Measurements from ENCODE around the gene HYAL2.
"Not testable (repeated sequence)": the region's sequence is repeated elsewhere in the genome, so short reads cannot be mapped to it uniquely, and the experiment has no call there.

HYAL2 gene

DNA sequence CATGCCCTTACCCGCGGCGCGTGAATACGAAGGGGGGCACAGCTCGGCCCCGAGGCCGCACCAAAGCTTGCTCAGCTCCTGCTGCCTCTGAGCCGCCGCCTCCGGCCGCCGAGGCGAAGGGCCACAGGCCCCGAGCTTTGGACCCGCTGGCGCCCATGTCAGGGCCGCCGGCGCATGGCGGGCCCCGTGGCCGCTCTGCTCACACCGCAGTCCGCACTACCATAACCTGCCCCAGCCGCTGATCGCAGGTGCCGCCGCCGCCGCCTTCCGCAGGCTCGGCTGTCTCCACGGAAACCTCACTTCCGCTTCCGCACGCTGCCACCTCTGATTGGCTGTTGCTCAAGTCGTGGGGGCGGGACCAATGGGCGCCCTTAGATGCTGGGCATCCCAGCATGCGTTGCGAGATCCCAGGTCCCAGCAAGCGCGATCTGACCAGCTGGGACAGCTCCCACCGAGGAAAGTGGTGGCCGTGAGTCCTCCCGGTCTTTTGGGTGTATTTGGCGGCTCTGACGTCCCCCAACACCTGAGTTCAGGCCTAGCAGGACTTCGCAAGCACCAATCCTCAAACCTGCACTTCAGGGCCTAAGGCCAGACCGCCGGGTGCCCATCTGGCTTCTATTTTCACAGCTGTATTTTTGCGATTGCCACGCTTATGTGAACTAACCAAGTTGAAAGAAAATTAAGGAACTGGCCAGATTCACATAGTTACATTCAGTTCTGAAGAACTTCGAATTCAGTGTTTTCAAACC lies 5.6 kb upstream of the HYAL2 start, which contains the start of gene TUSC2:
TSS of gene TUSC2 (minus strand) at position 281 of the 749 bp plus-strand sequence. CDS start at position 157, 124 bp downstream.
- DNase-seq: no peak

DNA sequence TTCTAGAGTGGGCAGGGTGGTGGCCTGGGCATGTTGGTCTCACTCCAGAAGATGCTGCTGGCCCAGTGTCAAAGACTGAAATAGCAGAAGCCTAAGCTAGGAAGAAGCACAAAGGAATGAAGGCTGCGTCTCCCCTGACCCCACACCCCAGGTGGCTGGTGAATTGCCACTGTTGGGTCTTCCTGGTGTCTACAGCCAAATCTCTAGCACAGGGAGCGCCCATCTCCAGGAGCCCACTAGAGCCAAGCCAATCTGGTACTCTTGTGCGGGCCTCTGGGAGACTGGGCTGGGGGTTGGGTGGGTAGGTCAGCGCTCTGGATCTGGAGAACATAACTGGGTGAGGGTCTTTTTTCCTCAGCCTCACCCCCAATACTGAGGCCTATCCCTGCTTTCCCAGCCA lies 4.6 kb upstream of the HYAL2 start:
- DNase-seq: no peak

DNA sequence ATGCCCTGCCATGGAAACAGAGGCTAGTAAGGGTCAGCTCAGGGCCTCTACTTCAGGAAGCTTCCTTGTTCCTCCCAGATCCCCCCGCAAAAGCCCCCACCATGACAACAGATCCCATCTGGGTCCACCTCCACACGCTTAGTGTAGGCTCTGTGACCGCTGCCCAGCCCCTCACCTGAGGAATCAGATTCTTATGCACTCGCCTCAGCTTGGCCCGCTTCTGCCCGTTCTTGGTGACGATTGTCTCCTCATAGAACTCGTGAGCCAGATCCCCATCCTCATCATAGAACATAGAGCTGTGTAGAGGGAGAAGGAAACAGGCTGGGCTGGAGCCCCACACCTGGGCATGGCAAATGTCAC lies 3.6 kb upstream of the HYAL2 start:
- DNase-seq: no peak

DNA sequence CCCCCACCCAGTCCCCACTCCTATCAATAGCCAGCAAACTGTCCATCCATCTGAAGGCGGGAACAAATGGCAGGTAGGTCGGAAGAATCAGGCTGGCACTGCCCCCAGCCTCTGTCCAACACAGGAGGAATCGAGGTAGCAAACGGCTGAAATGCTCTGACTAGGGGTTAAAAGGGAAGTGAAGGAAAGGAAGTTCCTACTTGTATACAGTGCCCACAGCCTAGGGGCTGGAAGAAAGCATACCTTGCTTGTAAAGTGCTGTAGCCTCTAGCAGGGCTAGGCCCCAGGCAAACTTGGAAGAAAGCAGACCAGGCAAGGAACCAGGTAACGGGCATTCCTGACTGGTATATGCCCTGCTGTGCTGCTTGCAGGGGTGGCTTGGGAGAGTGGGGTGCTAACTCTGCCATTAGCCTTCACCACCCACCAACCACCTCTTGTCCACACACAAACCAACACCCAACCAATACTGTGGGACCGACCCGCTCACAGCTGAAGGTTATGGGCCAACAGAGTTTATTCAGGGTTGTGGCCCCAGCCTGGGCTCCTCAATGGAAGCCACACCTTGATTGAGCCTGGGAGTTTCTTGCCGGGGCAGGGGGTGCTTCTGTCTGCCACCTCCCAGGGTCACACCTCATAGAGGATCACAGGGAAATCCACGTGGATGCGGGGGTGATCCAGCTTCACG lies 3.1 kb upstream of the HYAL2 start:
- no peak for DNase-seq

DNA sequence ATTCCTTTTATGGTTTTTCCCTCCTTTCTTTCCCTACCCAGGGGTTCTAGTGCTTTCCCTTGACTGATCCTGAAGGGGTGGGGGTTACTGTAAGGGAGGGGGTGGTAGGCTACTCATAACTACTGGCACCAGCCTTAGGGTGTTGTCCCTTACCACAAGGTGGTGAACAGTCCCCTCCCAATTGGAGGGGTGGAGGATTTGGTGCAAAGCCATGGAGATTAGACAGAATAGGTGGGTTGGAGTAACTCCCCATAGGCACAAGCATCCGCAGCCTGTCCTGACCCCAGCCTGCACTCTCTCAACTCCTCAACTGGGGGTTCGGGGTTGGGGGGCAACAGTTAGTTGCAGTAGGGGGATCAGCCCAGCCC lies 2.6 kb upstream of the HYAL2 start:
- DNase-seq: no peak

DNA sequence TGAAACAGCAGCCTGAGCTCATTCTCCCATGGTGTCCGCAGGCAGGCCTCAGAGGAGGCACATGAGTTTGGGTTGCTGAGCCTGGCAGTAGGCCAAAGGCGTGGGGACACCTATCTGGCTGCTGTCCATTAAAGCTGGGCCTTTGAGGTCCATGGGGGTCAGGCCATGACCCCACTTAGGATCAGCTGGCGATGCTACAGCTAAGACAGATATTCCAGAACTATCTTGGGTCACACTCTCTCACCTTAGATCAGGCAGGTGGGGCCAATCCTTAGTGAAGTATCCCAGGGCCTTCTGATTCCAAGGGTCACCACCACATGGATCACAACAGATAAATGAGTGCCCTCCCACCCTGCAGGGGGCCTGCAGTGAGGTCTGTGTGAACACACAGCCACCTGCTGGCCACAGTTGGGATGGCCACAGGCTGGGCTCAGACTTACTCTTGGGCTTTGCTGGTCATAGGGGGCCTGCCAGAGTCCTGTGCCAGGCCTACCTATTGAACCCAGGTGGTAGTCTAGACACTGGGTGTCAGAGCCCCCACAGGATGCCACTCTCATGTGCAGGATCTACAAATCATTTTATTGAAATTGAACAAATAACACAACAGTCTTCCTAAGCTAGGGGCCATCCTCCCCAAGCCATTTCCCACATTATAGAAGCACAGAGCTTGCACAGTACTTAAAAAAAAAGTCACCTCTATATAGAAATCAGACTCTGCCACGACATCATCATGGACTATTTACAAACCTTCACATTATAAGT lies 2.0 kb upstream of the HYAL2 start:
- no peak for DNase-seq

DNA sequence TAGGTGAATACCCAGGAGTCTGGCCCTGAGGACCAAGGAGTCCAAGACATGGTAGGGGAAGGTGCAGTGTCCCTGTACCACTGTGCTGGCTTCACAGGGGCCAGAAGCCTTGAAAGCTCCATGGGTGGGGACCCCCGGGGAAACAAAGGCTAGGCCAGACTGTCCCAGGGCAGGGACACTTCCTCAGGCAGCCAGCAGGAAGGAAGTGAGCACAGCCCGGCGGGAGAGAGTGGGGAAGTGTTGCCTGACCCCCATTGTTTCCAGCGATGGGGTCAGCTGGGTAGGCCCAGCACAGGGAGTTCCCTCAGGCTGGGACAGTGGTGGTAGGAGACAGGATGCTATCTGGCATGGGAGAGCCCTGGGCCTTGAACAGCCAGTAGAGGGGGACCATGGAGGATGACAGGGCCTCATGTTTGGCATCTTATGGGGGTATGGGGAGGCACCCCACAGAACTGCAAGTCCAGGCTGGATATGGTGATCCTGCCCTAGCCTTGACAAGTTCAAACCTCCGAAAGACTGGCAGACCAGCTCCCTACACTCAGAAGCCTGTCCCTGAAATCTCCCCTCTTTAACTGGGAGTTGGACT lies 1.2 kb upstream of the HYAL2 start:
- DNase-seq: no peak

DNA sequence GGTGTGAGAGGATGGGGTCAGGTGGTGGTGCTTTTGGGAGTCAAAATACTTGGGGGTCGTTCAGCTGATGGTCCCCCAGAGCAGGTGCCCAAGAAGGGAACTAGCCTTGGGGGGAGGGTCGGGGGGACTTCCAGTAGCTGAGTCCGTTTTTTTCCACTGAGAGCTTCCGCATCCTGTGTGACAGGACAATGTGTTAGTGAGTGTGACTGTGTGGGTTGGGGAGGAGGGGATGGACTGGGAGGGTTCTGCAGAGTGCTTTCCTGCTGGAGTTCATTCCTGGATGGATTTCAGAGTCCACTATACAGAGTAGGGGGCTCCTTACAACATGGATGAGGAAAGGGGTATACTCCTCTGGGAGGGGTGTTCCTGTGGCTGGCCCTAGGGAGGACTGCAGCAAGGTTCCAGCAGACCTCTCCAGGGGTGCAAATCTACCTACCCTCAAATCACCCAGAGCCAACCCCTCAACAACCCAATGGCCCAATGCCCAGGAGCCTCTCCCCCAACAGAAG lies 601 bp upstream of the HYAL2 start:
- no peak for DNase-seq

DNA sequence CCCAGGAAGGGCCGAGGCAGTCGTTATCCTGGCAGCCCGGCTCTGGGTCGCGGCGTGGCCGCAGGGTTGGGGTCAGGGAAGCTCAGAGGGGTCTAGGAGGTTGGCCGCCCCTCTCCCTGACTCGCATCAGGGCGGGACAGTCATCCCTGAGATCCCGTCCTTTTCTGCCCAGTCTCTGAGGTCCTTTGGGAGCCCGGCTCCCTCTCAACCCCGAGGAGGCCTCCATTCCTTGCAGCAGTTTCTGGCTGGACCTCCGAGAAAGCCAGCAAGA lies 495 bp downstream of the HYAL2 start:
- no peak for DNase-seq

DNA sequence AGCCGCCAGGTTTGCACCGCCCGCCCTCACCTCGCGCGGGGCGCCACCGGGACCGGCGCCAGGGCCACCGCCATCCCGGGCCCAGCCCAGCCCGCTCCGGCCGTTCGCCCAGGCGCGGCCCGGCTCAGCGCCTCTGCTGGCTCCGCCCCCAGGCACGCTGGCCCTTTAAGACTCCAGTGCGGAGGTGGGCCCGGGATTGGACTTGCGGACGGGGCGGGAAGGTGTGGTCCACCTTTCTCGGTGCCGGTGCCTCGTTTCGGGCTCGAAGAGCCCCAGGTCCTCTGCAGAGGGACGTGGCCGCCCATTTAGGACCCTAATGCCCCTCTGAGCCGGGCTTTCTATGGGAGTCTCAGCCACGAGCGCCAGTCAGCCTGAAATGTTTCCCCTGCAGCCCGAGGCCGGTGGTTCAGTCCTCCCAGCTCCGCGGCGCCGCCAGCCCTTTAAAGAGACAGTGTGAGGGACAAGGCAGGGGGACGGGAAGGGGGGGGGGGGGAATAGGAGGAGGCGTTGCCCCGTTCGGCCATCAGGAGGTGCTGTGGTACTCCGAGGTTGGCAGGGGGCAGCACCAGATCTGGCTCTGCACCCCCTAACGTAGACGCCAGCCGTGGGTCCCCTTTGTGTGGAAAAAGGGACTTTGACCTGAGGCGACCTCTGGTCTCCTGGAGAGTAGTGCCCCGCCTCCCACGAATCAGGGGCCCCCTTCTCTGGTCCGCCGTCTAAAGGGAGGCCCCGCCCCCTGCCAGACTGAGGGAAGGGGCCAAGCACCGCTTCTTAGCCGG lies 1.0 kb downstream of the HYAL2 start:
- no peak for DNase-seq

DNA sequence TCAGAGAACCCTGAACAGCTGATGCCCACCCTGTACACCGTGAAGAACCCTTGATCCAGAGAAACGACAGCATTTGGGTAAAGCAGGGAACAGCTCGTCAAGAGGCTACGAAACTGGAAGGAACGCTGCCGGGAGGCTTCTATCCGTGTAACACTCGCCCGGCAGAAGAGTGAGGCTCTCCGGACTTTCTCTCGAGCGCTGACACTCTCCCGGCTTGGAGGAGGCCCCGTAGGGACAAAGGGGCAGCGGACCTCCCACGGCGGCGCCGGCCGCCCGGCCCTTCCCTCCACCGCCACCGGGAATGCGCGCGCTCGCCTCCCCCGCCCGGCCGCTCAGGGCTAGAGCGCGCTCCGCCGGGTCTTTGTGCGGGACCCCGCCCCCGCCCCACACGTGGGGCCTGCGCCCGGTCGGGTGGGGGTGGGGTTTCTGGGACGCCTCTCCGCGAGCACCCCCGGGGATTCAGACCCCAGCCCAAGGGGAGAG lies 1.7 kb downstream of the HYAL2 start:
- DNase-seq: no peak

DNA sequence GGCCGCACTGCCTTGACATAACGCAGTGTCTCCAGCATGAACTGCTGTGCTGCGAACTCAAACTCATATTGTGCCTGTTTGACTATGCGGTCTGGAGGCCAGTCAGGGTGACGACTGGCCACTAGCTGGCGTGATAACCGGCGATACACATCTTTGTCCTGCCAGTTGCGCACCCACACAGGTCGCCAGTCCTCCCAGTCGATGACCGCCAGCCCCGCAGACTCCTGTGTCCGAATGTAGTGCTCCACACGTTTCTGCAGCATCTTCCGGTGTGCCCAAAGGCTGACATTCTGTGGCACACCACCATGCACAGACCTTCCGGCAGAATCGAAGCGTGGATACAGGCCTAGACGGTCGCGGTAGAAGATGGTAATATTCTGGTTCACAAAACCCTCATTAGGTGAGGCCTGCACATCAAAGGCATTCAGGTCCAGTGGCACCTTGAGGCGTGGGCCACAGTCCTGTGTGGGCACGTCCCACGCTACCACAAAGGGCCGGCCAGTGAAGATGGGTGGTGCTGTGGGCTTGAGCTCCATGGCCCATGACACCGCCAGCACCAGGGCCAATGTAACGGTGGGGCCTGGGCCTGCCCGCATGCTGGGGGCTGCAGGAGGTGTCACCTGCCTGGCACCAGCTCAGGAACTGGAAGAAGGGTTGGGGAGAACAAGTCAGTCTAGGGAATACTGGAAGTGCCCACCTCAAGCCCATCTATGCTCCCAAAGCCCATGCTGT lies 2.5 kb downstream of the HYAL2 start:
- DNase-seq: no peak

DNA sequence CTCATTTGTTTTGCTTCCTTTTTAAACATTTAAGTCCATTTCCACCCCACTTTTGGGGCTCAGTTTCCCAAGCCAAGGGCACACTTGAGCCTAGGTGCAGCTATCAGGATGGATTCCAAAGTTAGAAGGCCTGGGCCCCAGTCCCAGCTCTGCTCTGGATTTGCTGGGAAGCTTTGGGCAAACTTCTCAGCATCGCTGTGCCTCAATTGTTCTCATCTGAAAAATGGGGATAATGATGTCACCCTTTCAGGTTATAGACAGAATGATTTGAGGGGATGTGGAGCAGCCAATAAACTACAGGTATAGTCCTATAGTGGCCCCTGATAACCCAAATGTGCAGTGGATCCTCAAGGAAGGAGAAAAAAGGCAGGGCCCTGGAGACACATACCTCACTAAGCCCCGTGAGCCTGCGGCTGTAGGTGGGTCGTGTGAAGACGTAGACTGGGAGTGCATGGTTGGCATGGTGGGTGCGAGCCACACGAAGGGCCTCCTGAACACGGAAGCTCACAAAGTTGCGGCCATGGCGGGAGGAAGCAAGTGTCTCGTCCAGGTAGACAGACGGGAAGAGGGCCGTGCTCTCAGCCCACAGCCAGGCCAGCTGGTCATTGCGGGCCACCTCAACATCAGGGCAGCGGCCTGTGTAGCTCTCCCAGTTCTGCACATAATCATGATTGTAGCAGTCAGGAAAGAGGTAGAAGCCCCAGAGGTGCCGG lies 3.2 kb downstream of the HYAL2 start:
- no peak for DNase-seq

DNA sequence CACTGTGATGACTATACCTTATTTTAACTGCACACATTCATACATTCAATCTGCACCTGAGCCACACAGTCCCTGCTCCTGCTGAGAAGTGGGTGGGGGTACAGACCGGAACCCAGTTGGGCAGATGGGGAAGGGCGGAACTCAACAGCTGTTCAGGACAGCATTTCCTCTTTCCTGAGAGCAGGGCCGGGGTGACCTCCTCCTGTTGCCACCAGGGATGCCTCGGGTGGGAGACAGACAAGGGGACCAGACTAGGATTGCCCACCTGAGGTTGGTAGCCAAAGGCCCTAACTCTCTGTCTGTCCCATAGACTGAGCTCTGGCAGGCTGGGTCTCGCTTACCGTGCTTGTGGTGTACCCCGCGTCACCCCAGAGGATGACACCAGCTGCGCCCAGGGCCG lies 3.9 kb downstream of the HYAL2 start:
- no peak for DNase-seq

DNA sequence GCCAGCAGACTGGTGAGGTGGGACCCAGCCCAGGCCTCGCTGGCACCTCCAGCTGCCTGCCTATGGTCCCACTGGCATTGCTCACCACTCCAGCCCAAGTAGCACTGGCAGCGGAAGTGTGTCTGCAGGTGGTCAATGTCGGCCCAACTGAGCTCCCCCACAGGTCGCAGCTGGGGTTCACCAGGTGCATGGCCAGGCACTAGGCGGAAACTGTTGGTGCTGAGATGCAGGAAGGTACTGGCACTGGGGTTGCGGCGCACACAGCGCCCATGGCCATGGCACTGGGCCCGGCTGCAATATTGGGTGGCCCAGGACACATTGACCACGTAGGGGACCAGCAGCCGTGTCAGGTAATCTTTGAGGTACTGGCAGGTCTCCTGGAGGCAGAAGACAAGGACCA lies 4.4 kb downstream of the HYAL2 start:
- DNase-seq: no peak

DNA sequence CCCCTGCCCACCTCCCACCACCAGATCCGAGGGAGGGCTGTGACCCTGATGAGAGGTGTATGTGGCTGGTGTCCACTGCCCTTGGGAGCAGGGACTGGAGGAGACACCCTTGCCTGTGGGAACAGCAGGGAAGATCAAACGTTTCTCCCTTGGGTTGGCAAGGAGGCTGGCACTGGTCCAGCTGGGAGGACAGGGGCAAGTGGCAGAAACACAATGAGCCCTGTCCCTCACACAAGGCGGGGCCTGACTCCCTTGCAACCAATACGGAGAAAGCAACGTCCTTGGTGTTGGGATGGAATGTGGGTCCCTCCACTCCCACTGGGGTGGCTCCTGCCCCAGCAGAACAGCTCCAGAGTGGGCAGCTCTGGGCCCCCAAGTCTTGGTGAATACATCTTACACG lies 5.2 kb downstream of the HYAL2 start:
- no peak for DNase-seq

DNA sequence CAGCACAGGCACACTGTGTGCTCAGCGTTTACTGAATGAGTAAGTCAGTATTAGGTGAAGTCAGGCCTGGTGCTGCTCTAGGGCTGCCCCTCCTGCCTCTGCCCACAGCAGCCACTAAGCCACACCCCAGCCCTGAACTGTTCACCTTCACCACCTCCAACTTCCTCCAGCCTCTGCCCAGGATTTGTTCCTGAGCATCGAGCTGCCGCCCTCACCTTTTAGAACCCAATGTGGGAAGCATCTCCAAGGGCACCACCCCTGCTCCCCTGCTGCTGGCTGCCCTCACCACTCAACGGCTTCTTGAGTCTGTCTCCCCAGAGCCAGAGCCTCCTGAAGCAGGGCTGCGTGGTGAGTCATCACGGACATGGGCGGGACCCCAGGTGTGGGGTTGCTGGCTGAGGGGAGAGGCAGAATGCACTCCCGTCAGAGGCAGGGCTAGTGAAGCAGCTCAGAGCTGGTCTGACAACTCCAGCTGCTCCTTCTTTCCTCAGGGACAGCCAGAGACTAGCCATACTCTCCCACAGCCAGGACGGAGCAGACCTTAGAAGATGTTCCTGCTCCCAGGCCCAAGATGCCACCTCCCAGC lies 5.8 kb downstream of the HYAL2 start:
- DNase-seq: no peak

DNA sequence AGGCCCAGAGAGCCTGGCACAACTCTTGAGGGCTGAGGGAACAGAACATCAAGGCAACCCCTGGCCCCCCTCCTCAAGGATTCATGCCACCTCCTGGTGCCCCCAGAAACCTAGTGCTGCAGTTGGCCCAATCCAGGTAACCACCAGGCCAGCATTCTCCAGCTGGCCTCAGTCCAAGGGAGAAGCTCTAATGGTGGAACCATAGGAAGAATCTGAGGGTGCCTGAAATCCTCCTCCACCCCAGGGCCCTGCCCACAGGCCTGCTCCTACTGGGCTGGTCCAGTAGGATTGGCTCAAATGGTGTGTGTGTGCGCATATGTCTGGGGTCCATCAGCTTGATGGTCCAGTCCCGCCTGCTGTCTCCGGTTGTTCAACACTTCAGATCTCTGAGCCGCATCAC lies 7.7 kb downstream of the HYAL2 start:
- no peak for DNase-seq

DNA sequence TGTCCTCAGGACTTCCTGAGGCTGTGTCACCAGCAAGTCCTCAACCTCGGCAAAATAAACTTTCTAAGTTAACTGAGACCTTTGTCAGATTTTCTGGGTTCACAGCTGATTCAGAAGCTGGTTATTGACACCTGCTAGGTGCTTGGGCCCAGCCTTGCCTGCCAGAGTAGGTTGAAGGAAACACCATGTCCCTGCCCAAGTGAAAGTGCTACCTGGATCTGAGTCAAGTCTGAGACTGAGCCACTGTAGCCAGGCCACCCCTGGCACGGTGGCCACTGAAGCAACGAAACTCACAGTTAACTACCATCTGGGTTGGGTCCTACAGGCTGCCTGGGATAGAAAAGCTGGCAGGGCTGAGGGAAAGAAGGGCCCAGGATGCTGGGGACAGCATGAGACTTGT lies 8.2 kb downstream of the HYAL2 start:
- no peak for DNase-seq

DNA sequence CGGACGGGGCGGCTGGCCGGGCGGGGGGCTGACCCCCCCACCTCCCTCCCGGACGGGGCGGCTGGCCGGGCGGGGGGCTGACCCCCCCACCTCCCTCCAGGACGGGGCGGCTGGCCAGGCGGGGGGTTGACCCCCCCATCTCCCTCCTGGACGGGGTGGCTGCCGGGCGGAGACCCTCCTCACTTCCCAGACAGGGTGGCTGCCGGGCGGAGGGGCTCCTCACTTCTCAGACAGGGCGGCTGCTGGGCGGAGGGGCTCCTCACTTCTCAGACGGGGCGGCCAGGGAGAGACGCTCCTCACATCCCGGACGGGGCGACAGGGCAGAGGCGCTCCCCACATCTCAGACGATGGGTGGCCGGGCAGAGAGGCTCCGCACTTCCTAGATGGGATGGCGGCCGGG lies 10.5 kb downstream of the HYAL2 start:
- DNase-seq: not testable (repeated sequence)

DNA sequence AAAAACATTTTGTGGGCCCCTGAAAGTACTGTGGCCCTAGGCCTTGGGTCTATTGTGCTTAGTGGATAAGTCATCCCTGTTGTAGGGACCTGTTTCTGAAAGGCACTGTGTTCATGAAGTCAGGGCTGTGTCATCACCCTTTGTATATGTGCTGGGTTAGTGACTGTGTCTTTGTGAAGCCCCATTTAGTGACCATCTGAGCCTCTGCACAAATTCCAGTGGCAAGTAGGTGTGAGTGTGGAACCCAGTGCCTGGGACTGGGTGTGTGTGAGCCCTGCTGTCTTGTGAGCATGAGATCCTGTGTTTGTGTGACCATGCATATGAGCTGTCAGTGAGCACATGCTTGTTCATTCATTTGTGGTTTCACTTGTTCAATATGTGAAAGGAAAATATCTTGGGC lies 17.9 kb downstream of the HYAL2 start:
- DNase-seq: no peak

All from cortex of kidney (tissue), 1 donor.